Measurements from ENCODE around the gene C1S.
"Not testable (repeated sequence)": the region's sequence is repeated elsewhere in the genome, so short reads cannot be mapped to it uniquely, and the experiment has no call there.

C1S gene

DNA sequence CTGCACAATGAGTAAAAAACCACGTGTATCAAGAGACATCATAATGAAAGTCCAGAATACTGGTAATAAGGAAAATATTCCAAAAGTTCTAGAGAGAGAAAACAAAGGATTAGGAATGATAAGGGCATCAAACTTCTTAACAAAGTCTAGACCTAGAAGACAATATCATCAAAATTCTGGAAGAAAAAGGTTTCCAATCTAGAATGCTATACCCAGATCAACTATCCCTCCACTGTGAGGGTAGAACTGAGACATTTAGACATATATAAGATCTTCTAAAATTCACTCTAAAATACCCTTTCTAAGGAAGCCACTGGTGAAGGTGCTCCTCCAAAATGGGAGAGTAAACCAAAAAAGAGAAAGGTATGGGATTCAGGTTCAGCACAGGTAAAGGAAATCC is 45.6 kb downstream of the C1S start:
- no peak for DNase-seq
- Histone ChIP-seq H3K23ac (ENCODE audit: low read length) (no peak overlapping the region), H3K18ac (ENCODE audit: low read length) (no peak overlapping the region), H3K27ac (ENCODE audit: low read depth, low read length) (no peak overlapping the region), H3K4me1 (ENCODE audit: control insufficient read depth in 1 of 2, insufficient read depth in 2 of 2, low read length in 2 of 2) (peaks cover 0 to 2% of the 10 kb centered on the region in 2 experiments), H3K14ac (ENCODE audit: low read length) (no peak overlapping the region), H3K79me1 (ENCODE audit: low read length) (peaks cover 11% of the 10 kb centered on the region), H3K4me3 (ENCODE audit: low read depth, low read length) (no peak overlapping the region), H2AK5ac (ENCODE audit: low read length) (no peak overlapping the region), H3K4me2 (ENCODE audit: low read length) (no peak overlapping the region), H2BK12ac (ENCODE audit: low read length) (no peak overlapping the region), H3K9ac (ENCODE audit: low read length) (no peak overlapping the region), H2AFZ (ENCODE audit: insufficient read depth, low read length, poor library complexity) (no peak overlapping the region), H3K9me3 (ENCODE audit: insufficient read depth, low read depth, low read length) (no peaks in the 10 kb centered on the region), H3K79me2 (ENCODE audit: control insufficient read depth, insufficient read depth, low read length, poor library complexity) (peaks cover 3% of the 10 kb centered on the region), H4K91ac (ENCODE audit: low read depth, low read length) (no peak overlapping the region), H4K12ac (ENCODE audit: low read depth, low read length) (no peak overlapping the region), H3K36me3 (ENCODE audit: control insufficient read depth in 1 of 2, insufficient read depth in 2 of 2, low read length in 2 of 2) (peaks cover 0 to 11% of the 10 kb centered on the region in 2 experiments), H3K4ac (ENCODE audit: low read depth, low read length) (no peak overlapping the region), H2BK5ac (ENCODE audit: low read depth, low read length, poor library complexity) (no peak overlapping the region), H4K8ac (ENCODE audit: low read depth, low read length) (no peak overlapping the region), H3K27me3 (ENCODE audit: insufficient read depth, low read length) (no peaks in the 10 kb centered on the region), H2BK120ac (ENCODE audit: insufficient read depth, low read length, poor library complexity) (no peak overlapping the region)
- no CpG with 5 or more reads among the region's 1 CpG for WGBS (ENCODE audit: extremely low coverage, insufficient coverage, insufficient read length)

DNA sequence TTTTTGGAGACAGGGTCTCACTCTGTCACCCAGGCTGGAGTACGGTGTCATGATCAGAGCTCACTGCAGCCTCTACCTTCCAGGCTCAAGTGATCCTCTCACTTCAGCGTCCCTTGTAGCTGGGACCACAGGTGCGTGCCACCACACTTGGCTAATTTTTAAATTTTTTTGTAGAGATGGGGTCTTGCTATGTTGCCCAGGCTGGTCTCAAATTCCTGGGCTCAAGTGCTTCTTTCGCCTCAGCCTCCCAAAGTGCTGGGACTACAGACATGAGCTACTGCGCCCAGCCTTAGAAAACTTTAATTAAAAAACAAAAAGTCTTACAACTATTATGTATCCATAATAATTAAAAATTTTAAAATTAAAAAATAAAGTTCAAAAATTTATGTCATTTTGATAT is 46.7 kb downstream of the C1S start:
- H3K9me3 ChIP-seq (ENCODE audit: insufficient read depth, low read depth, low read length); H3K14ac ChIP-seq (ENCODE audit: low read length): not testable (repeated sequence)

DNA sequence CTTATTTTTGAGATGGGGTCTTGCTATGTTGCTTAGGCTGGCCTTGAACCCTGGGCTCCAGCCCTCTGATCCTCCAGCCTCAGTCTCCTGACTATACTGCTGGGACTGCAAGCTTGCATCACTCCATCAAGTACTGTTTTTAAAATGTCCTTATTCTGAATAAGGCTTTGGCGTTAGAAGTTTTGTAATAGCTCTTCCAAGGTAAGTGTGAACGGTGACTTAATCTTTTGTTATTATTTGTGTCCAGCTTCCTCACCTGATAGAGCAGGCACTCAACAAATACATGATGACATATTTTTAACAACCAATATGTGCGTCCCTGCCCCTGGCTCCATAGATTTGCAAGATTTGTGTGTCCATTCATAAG is 47.1 kb downstream of the C1S start:
- Histone ChIP-seq H2AK5ac (ENCODE audit: low read length) (no peak overlapping the region), H3K4me3 (ENCODE audit: low read depth, low read length) (no peak overlapping the region), H3K9me3 (ENCODE audit: insufficient read depth, low read depth, low read length) (no peaks in the 10 kb centered on the region), H4K12ac (ENCODE audit: low read depth, low read length) (peak overlapping the region; percentile 55), H4K91ac (ENCODE audit: low read depth, low read length) (peak overlapping the region; percentile 94), H3K36me3 (ENCODE audit: control insufficient read depth in 1 of 2, insufficient read depth in 2 of 2, low read length in 2 of 2) (peaks cover 0 to 5% of the 10 kb centered on the region in 2 experiments), H2AFZ (ENCODE audit: insufficient read depth, low read length, poor library complexity) (no peak overlapping the region), H3K79me1 (ENCODE audit: low read length) (peaks cover 11% of the 10 kb centered on the region), H2BK5ac (ENCODE audit: low read depth, low read length, poor library complexity) (no peak overlapping the region), H2BK12ac (ENCODE audit: low read length) (no peak overlapping the region), H3K14ac (ENCODE audit: low read length) (peak overlapping the region; percentile 10), H4K8ac (ENCODE audit: low read depth, low read length) (peak overlapping the region; percentile 93), H3K18ac (ENCODE audit: low read length) (peak overlapping the region; percentile 70), H2BK120ac (ENCODE audit: insufficient read depth, low read length, poor library complexity) (no peak overlapping the region), H3K27ac (ENCODE audit: low read depth, low read length) (no peak overlapping the region), H3K9ac (ENCODE audit: low read length) (no peak overlapping the region), H3K27me3 (ENCODE audit: insufficient read depth, low read length) (no peaks in the 10 kb centered on the region), H3K4me2 (ENCODE audit: low read length) (peak overlapping the region; percentile 75), H3K23ac (ENCODE audit: low read length) (no peak overlapping the region), H3K79me2 (ENCODE audit: control insufficient read depth, insufficient read depth, low read length, poor library complexity) (peaks cover 3% of the 10 kb centered on the region), H3K4ac (ENCODE audit: low read depth, low read length) (peak overlapping the region; percentile 28), H3K4me1 (ENCODE audit: control insufficient read depth in 1 of 2, insufficient read depth in 2 of 2, low read length in 2 of 2) (peaks cover 0 to 2% of the 10 kb centered on the region in 2 experiments)
- DNase-seq: no peak
- no CpG with 5 or more reads among the region's 3 CpGs for WGBS (ENCODE audit: extremely low coverage, insufficient coverage, insufficient read length)

More for the DNA sequence above, 46.7 kb downstream of the C1S start:
- H3K4me1 ChIP-seq (ENCODE audit: control insufficient read depth in 1 of 2, insufficient read depth in 2 of 2, low read length in 2 of 2); H2BK120ac ChIP-seq (ENCODE audit: insufficient read depth, low read length, poor library complexity); H3K18ac ChIP-seq (ENCODE audit: low read length); H4K8ac ChIP-seq (ENCODE audit: low read depth, low read length); H3K27ac ChIP-seq (ENCODE audit: low read depth, low read length); H2BK12ac ChIP-seq (ENCODE audit: low read length); H3K4me3 ChIP-seq (ENCODE audit: low read depth, low read length); H2BK5ac ChIP-seq (ENCODE audit: low read depth, low read length, poor library complexity); H3K4ac ChIP-seq (ENCODE audit: low read depth, low read length); H3K27me3 ChIP-seq (ENCODE audit: insufficient read depth, low read length); H3K4me2 ChIP-seq (ENCODE audit: low read length); H3K79me2 ChIP-seq (ENCODE audit: control insufficient read depth, insufficient read depth, low read length, poor library complexity); H4K12ac ChIP-seq (ENCODE audit: low read depth, low read length); H3K36me3 ChIP-seq (ENCODE audit: control insufficient read depth in 1 of 2, insufficient read depth in 2 of 2, low read length in 2 of 2); H3K9ac ChIP-seq (ENCODE audit: low read length); H2AK5ac ChIP-seq (ENCODE audit: low read length); H2AFZ ChIP-seq (ENCODE audit: insufficient read depth, low read length, poor library complexity); DNase-seq; H4K91ac ChIP-seq (ENCODE audit: low read depth, low read length); H3K23ac ChIP-seq (ENCODE audit: low read length): not testable (repeated sequence)
- peaks cover 11% of the 10 kb centered on the region for H3K79me1 ChIP-seq (ENCODE audit: low read length)
- no CpG with 5 or more reads among the region's 5 CpGs for WGBS (ENCODE audit: extremely low coverage, insufficient coverage, insufficient read length)

DNA sequence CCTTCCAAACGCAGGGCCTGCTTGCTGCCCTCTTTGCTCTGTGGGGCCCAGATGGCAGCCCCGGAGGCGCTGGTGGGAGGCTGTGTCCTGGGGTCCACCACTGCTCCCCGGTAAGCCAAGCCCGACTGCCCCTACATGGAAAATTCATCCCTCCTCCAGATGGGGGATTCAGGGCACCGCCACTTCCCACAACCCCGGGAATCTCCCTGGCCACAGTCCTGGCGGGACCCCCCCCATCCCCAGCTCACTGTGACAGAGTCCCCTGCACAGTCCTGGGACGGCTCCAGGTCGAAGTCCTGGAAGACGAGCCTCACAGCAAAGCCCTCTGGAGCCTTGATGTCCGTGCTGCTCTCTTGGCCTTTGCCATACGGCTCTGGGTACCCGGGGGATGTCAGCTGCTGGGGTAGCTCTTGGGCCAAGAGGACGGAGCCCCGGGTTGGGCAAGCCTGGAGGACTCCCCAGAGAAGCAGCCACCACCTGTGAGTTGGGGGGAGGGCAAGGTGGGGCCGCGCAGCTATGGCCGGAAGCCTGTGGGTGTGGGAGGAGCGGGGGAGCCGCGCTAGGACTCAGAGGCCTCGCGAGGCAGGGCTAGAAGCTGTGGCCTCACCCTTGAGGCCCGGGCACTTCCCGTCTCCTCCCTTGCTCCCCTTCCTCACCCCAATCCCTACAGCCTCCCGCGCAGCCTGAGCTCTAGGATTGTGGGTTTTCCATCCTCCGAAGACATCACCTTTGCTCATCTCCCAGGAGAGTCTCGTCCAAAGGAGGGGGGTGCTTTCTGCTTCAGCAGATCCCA is 47.7 kb downstream of the C1S start:
- Histone ChIP-seq H3K9ac (ENCODE audit: low read length) (peak overlapping the region; percentile 84), H3K14ac (ENCODE audit: low read length) (peak overlapping the region; percentile 91), H4K12ac (ENCODE audit: low read depth, low read length) (peak overlapping the region; percentile 94), H2AFZ (ENCODE audit: insufficient read depth, low read length, poor library complexity) (peak overlapping the region; percentile 61), H2BK5ac (ENCODE audit: low read depth, low read length, poor library complexity) (peak overlapping the region; percentile 55), H4K91ac (ENCODE audit: low read depth, low read length) (peak overlapping the region; percentile 94), H3K27ac (ENCODE audit: low read depth, low read length) (peak overlapping the region; percentile 72), H2BK12ac (ENCODE audit: low read length) (no peak overlapping the region), H2AK5ac (ENCODE audit: low read length) (peak overlapping the region; percentile 93), H3K79me2 (ENCODE audit: control insufficient read depth, insufficient read depth, low read length, poor library complexity) (peaks cover 3% of the 10 kb centered on the region), H4K8ac (ENCODE audit: low read depth, low read length) (peak overlapping the region; percentile 93), H2BK120ac (ENCODE audit: insufficient read depth, low read length, poor library complexity) (peak overlapping the region; percentile 83), H3K4me1 (ENCODE audit: control insufficient read depth in 1 of 2, insufficient read depth in 2 of 2, low read length in 2 of 2) (peaks cover 0 to 2% of the 10 kb centered on the region in 2 experiments), H3K9me3 (ENCODE audit: insufficient read depth, low read depth, low read length) (no peaks in the 10 kb centered on the region), H3K79me1 (ENCODE audit: low read length) (peaks cover 11% of the 10 kb centered on the region), H3K18ac (ENCODE audit: low read length) (peak overlapping the region; percentile 70), H3K27me3 (ENCODE audit: insufficient read depth, low read length) (no peaks in the 10 kb centered on the region), H3K4ac (ENCODE audit: low read depth, low read length) (peak overlapping the region; percentile 59), H3K36me3 (ENCODE audit: control insufficient read depth in 1 of 2, insufficient read depth in 2 of 2, low read length in 2 of 2) (peaks cover 0 to 5% of the 10 kb centered on the region in 2 experiments), H3K4me2 (ENCODE audit: low read length) (peak overlapping the region; percentile 75), H3K4me3 (ENCODE audit: low read depth, low read length) (peak overlapping the region; percentile 78), H3K23ac (ENCODE audit: low read length) (no peak overlapping the region)
- no peak for DNase-seq
- no CpG with 5 or more reads among the region's 30 CpGs for WGBS (ENCODE audit: extremely low coverage, insufficient coverage, insufficient read length)
